Adipocyte (in vitro differentiated cells): ENCODE results near the gene ABCB1.

Source experiments
- DNase-seq: peaks from one replicate; pipeline ENCODE4 v3.0.0-alpha.2; 2015; ENCODE audit warnings: low read depth
- H3K27me3 ChIP-seq: replicated peaks from 2 replicates; pipeline ENCODE4 v1.7.0; 2013; ENCODE audit warnings: mild to moderate bottlenecking, low read length, moderate library complexity; ENCODE audit not compliant: control insufficient read depth, insufficient read depth
- H3K36me3 ChIP-seq: 2 replicates; pipeline ENCODE4 v1.7.0; 2013; ENCODE audit warnings: low read length, mild to moderate bottlenecking, moderate library complexity; ENCODE audit not compliant: control insufficient read depth, insufficient read depth, severe bottlenecking
- H3K4me1 ChIP-seq: 2 replicates; pipeline ENCODE4 v1.7.0; 2013; ENCODE audit warnings: mild to moderate bottlenecking, low read length, moderate library complexity; ENCODE audit not compliant: control insufficient read depth, insufficient read depth
- H3K4me3 ChIP-seq: 2 replicates; pipeline ENCODE4 v1.7.0; 2013; ENCODE audit warnings: mild to moderate bottlenecking, low read length, moderate library complexity
- H3K9ac ChIP-seq: 2 replicates; pipeline ENCODE4 v1.7.0; 2013; ENCODE audit warnings: mild to moderate bottlenecking, low read length, moderate library complexity
- H3K9me3 ChIP-seq: 2 replicates; pipeline ENCODE4 v1.7.0; 2013; ENCODE audit warnings: mild to moderate bottlenecking, low read length, moderate library complexity; ENCODE audit not compliant: control insufficient read depth

Gene ABCB1

DNA sequence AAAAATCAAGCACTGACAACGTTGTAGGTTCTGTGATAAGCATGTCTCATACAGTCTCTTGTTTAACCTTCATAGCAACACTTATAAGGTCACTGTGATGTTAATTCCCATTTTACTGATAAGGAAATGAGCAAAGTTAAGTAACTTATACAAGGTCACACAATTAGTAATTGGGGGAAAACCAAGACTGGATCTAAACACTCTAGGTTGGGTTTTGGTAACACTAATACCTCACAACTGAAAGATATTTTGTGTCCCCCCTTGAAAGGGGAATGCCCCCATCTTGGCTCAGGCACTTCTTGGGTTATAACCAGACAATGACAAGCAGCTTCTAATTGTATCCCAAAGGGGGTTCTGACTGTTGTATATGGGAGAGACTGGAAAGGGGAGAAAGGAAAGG lies 89.2 kb downstream of the ABCB1 start:
- no peaks in the 10 kb centered on the region for H3K9me3 ChIP-seq
- no peaks in the 10 kb centered on the region for H3K27me3 ChIP-seq
- DNase-seq: no peak
- H3K4me1 ChIP-seq: no peaks in the 10 kb centered on the region
- no peak overlapping the region for H3K9ac ChIP-seq
- no peak overlapping the region for H3K4me3 ChIP-seq
- no peaks in the 10 kb centered on the region for H3K36me3 ChIP-seq

GRCh38 chr7:87510411-87510875 lies 90.2 kb downstream of the ABCB1 start:
- Histone ChIP-seq H3K9ac (no peak overlapping the region), H3K4me1 (no peaks in the 10 kb centered on the region), H3K9me3 (no peaks in the 10 kb centered on the region), H3K36me3 (no peaks in the 10 kb centered on the region), H3K4me3 (no peak overlapping the region), H3K27me3 (no peaks in the 10 kb centered on the region)
- no peak for DNase-seq

GRCh38 chr7:87507446-87507845 lies 93.2 kb downstream of the ABCB1 start:
- Histone ChIP-seq H3K9ac (no peak overlapping the region), H3K36me3 (no peaks in the 10 kb centered on the region), H3K27me3 (no peaks in the 10 kb centered on the region), H3K4me1 (no peaks in the 10 kb centered on the region), H3K4me3 (no peak overlapping the region), H3K9me3 (no peaks in the 10 kb centered on the region)
- no peak for DNase-seq

GRCh38 chr7:87506246-87507180 lies 94.2 kb downstream of the ABCB1 start:
- Histone ChIP-seq H3K4me3 (no peak overlapping the region), H3K9ac (no peak overlapping the region), H3K36me3 (no peaks in the 10 kb centered on the region), H3K4me1 (no peaks in the 10 kb centered on the region), H3K27me3 (no peaks in the 10 kb centered on the region), H3K9me3 (no peaks in the 10 kb centered on the region)
- DNase-seq: peak; percentile 63

- H3K9me3 ChIP-seq: no peaks in the 10 kb centered on the region
- no peaks in the 10 kb centered on the region for H3K4me1 ChIP-seq
- no peak overlapping the region for H3K9ac ChIP-seq
- H3K36me3 ChIP-seq: no peaks in the 10 kb centered on the region
- H3K4me3 ChIP-seq: no peak overlapping the region
- DNase-seq: no peak
- no peaks in the 10 kb centered on the region for H3K27me3 ChIP-seq
Measured at GRCh38 chr7:87505557-87506245, 95.0 kb downstream of the ABCB1 start.

DNA sequence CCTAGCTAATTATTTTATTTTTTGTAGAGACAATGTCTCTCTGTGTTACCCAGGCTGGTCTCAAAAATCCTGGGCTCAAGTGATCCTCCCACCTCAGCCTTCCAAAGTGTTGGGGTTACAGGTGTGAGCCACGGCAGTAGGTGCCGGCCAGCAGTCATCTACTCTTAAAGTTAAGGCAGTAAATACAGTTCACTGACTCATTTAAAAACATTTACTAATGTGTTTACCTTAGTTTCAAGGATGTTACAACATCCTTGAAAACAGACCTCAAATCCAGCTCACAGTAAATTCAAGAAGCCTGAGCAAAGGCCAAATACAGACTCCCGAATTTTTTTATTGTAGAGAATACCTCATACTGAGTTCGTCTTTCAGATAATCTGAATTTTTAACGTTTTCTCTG lies 95.6 kb downstream of the ABCB1 start:
- Histone ChIP-seq H3K4me1 (no peaks in the 10 kb centered on the region), H3K36me3 (no peaks in the 10 kb centered on the region), H3K27me3 (no peaks in the 10 kb centered on the region), H3K9me3 (no peaks in the 10 kb centered on the region), H3K9ac (no peak overlapping the region), H3K4me3 (no peak overlapping the region)
- DNase-seq: peak; percentile 15

GRCh38 chr7:87499494-87499893 lies 101.2 kb downstream of the ABCB1 start:
- no peak for DNase-seq
- no peak overlapping the region for H3K4me3 ChIP-seq

DNA sequence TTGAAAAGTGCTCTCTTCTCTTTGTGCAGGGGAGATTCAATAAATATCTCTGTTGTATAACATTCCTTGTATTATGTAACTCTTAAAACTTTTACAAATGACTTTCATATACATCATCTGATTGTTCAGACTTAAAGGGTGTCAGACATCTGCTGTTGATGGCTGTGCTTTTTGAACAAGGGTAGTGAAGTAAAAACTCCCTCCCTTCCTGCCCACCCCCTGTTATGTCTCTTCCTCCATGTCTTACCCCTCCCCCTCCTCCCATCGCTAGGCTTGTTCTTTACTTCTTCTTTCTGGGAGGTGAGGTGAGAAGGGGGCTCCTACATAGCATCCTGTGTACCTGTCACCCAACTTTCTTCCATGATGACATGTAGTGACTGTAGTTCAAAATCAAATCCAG lies 101.8 kb downstream of the ABCB1 start:
- no peak overlapping the region for H3K4me3 ChIP-seq
- no peaks in the 10 kb centered on the region for H3K4me1 ChIP-seq
- H3K9me3 ChIP-seq: no peaks in the 10 kb centered on the region
- no peaks in the 10 kb centered on the region for H3K36me3 ChIP-seq
- no peak for DNase-seq
- H3K27me3 ChIP-seq: peaks cover 3% of the 10 kb centered on the region
- no peak overlapping the region for H3K9ac ChIP-seq

More at GRCh38 chr7:87499494-87499893, 101.2 kb downstream of the ABCB1 start:
- Histone ChIP-seq H3K9ac (no peak overlapping the region), H3K9me3 (no peaks in the 10 kb centered on the region), H3K27me3 (peaks cover 3% of the 10 kb centered on the region), H3K4me1 (no peaks in the 10 kb centered on the region), H3K36me3 (no peaks in the 10 kb centered on the region)

DNA sequence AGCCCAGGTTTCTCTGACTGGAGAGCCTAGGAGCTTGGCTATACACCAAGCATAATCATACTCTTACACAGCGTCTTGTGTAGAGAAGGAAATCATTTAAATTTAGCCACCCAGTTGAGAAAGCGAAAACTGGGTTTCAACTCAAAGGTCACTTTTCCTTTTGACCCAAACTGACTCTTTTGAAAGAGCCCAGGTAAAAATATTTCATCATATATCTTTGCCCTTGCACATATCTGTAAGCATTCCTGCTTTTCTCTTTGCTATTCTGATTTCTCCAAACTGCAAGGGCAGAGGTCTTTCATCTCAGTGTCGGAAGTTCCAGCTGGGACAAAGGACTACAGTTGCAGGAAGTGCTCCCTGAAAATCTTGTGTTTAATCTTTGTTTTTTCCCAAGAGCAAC lies 103.2 kb downstream of the ABCB1 start:
- H3K4me3 ChIP-seq: no peak overlapping the region
- H3K9ac ChIP-seq: no peak overlapping the region
- no peaks in the 10 kb centered on the region for H3K36me3 ChIP-seq
- no peak for DNase-seq
- H3K9me3 ChIP-seq: no peaks in the 10 kb centered on the region
- no peaks in the 10 kb centered on the region for H3K4me1 ChIP-seq
- peaks cover 3% of the 10 kb centered on the region for H3K27me3 ChIP-seq

- H3K4me3 ChIP-seq: no peak overlapping the region
- peaks cover 3% of the 10 kb centered on the region for H3K27me3 ChIP-seq
- no peaks in the 10 kb centered on the region for H3K9me3 ChIP-seq
- H3K36me3 ChIP-seq: no peaks in the 10 kb centered on the region
- no peak overlapping the region for H3K9ac ChIP-seq
- no peak for DNase-seq
- H3K4me1 ChIP-seq: no peaks in the 10 kb centered on the region
Measured at GRCh38 chr7:87495366-87495765, 105.3 kb downstream of the ABCB1 start.

DNA sequence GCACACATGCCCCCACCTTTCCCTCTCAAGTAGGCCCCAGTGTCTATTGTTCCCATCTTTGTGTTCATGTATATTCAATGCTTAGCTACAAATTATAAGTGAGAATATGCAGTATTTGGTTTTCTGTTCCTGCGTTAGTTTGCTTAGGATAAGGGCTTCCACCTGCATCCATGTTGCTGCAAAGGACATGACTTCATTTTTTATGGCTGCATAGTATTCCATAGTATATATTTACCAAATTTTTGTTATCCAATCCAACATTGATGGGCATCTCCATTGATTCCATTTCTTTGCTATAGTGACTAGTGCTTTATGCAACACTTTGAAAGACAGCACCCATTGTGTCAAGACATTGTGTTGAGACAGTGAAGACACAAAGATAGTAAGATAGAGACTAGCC lies 106.2 kb downstream of the ABCB1 start:
- H3K9me3 ChIP-seq: no peaks in the 10 kb centered on the region
- DNase-seq: no peak
- H3K4me3 ChIP-seq: no peak overlapping the region
- no peaks in the 10 kb centered on the region for H3K36me3 ChIP-seq
- H3K9ac ChIP-seq: no peak overlapping the region
- H3K4me1 ChIP-seq: no peaks in the 10 kb centered on the region
- peaks cover 3% of the 10 kb centered on the region for H3K27me3 ChIP-seq
